IMR-90 (cell line): ENCODE results near the gene VWA8. TPM values are rescaled to one million over a fixed set of nuclear protein-coding genes. Genes with fewer than 3 reads are reported as not detected.

Experiments
- ATAC-seq: fragments of 200-7000 bp; cut with Tn5 transposase; 2 replicates; pipeline ENCODE4 v1.9.1; 2020; ENCODE audit warnings: low read depth, mild to moderate bottlenecking, moderate library complexity
- BruUV-seq: library from RNA; stranded (reverse); fragments of 400-500 nt; replicated peaks from 2 replicates; lab custom pipeline; 2021; lab: Mats Ljungman, UMichigan
- CTCF ChIA-PET: fragments of 300-600 bp; formaldehyde crosslinking; extraction: SDS; loops from one replicate; lab custom pipeline; 2021; ENCODE audit warnings: antibody characterized with exemption; lab: Yijun Ruan, JAX
- POLR2A ChIA-PET: fragments of 300-600 bp; sonication (Branson Sonifier 250); formaldehyde crosslinking; loops from one replicate; lab custom pipeline; 2022; ENCODE audit warnings: antibody characterized with exemption; ENCODE audit not compliant: unreplicated experiment; lab: Charles Lee
- DNase-seq: peaks from one replicate; pipeline ENCODE4 v3.0.0; 2013
- H2AFZ ChIP-seq: replicated peaks from 2 replicates; pipeline ENCODE3; 2013; ENCODE audit warnings: low read length, mild to moderate bottlenecking; ENCODE audit not compliant: poor library complexity
- H2AK5ac ChIP-seq: 2 replicates; pipeline ENCODE4 v1.6.1; 2013; ENCODE audit warnings: low read depth, low read length, inconsistent platforms
- H2AK9ac ChIP-seq: replicated peaks from 2 replicates; pipeline ENCODE3; 2013; ENCODE audit warnings: mild to moderate bottlenecking, low read depth, low read length, moderate library complexity; ENCODE audit not compliant: poor library complexity
- H2BK120ac ChIP-seq: 2 replicates; pipeline ENCODE4 v1.6.1; 2013; ENCODE audit warnings: low read depth, low read length, inconsistent platforms
- H2BK15ac ChIP-seq: 3 replicates; pipeline ENCODE4 v1.6.1; 2013; ENCODE audit warnings: low read depth, low read length, inconsistent platforms
- H2BK20ac ChIP-seq: 2 replicates; pipeline ENCODE4 v1.6.1; 2013; ENCODE audit warnings: low read depth, mild to moderate bottlenecking, inconsistent platforms, low read length, moderate library complexity
- H2BK5ac ChIP-seq: 2 replicates; pipeline ENCODE4 v1.6.1; 2013; ENCODE audit warnings: mild to moderate bottlenecking, low read depth, low read length, inconsistent platforms; ENCODE audit not compliant: poor library complexity, severe bottlenecking
- H3K14ac ChIP-seq: replicated peaks from 2 replicates; pipeline ENCODE4 v1.6.1; 2013; ENCODE audit warnings: low read depth, low read length, inconsistent platforms
- H3K18ac ChIP-seq: 2 replicates; pipeline ENCODE4 v1.6.1; 2013; ENCODE audit warnings: low read depth, low read length, control low read depth
- H3K23ac ChIP-seq: 2 replicates; pipeline ENCODE4 v1.6.1; 2013; ENCODE audit warnings: low read depth, low read length, inconsistent platforms
- H3K27ac ChIP-seq: 2 replicates; pipeline ENCODE4 v1.5.1; 2013; ENCODE audit warnings: mild to moderate bottlenecking, control low read depth, low read length; ENCODE audit not compliant: insufficient read depth
- H3K27me3 ChIP-seq: 2 replicates; pipeline ENCODE4 v1.6.1; 2013; ENCODE audit warnings: low read length; ENCODE audit not compliant: control insufficient read depth, insufficient read depth
- H3K36me3 ChIP-seq: 2 replicates; pipeline ENCODE4 v1.6.1; 2013; ENCODE audit warnings: low read length, mixed read lengths; ENCODE audit not compliant: control insufficient read depth, insufficient read depth
- H3K4ac ChIP-seq: 2 replicates; pipeline ENCODE4 v1.6.1; 2013; ENCODE audit warnings: low read depth, low read length, inconsistent platforms
- H3K4me1 ChIP-seq: 2 replicates; pipeline ENCODE4 v1.6.1; 2013; ENCODE audit warnings: low read length, mixed read lengths; ENCODE audit not compliant: control insufficient read depth, insufficient read depth
- H3K4me2 ChIP-seq: 2 replicates; pipeline ENCODE4 v1.6.1; 2013; ENCODE audit warnings: low read depth, mild to moderate bottlenecking, control low read depth, low read length, moderate library complexity
- H3K4me3 ChIP-seq: 2 replicates; pipeline ENCODE4 v1.5.1; 2013; ENCODE audit warnings: low read depth, mild to moderate bottlenecking, control low read depth, low read length, moderate library complexity; ENCODE audit not compliant: insufficient read depth
- H3K56ac ChIP-seq: 2 replicates; pipeline ENCODE4 v1.6.1; 2013; ENCODE audit warnings: low read length, inconsistent platforms; ENCODE audit not compliant: insufficient read depth; ENCODE audit errors: extremely low read depth
- H3K79me1 ChIP-seq, 2 experiments: 2 replicates each; pipeline ENCODE4 v1.6.1; 2013; ENCODE audit warnings: low read length in 2 of 2, inconsistent platforms in 1 of 2, low read depth in 1 of 2
- H3K9ac ChIP-seq: 2 replicates; pipeline ENCODE4 v1.6.1; 2013; ENCODE audit warnings: low read depth, low read length, control low read depth
- H3K9me1 ChIP-seq: 2 replicates; pipeline ENCODE4 v1.6.1; 2013; ENCODE audit warnings: low read length, inconsistent platforms; ENCODE audit not compliant: insufficient read depth
- H3K9me3 ChIP-seq: 2 replicates; pipeline ENCODE4 v1.6.1; 2013; ENCODE audit warnings: low read length; ENCODE audit not compliant: control insufficient read depth, insufficient read depth
- H4K20me1 ChIP-seq: 2 replicates; pipeline ENCODE4 v1.6.1; 2013; ENCODE audit warnings: low read length, inconsistent platforms; ENCODE audit not compliant: insufficient read depth
- H4K5ac ChIP-seq: 2 replicates; pipeline ENCODE4 v1.6.1; 2013; ENCODE audit warnings: mild to moderate bottlenecking, low read depth, low read length, control low read depth
- H4K8ac ChIP-seq, 2 experiments: 2 replicates each; pipeline ENCODE4 v1.6.1; 2013; ENCODE audit warnings: low read depth in 2 of 2, low read length in 2 of 2, control low read depth in 1 of 2, inconsistent platforms in 1 of 2
- H4K91ac ChIP-seq: 2 replicates; pipeline ENCODE4 v1.6.1; 2013; ENCODE audit warnings: low read depth, low read length, inconsistent platforms; ENCODE audit not compliant: insufficient read depth
- BHLHE40 ChIP-seq: fragments of 150-350 bp; IDR thresholded peaks from 2 replicates; pipeline ENCODE4 v1.6.1; 2016; ENCODE audit warnings: mild to moderate bottlenecking, low read depth, low read length
- CEBPB ChIP-seq: IDR thresholded peaks from 2 replicates; pipeline ENCODE4 v1.6.1; 2012; ENCODE audit warnings: low read depth, low read length, improper control_type of control experiment
- CHD1 ChIP-seq: IDR thresholded peaks from 2 replicates; pipeline ENCODE4 v1.6.1; 2012; ENCODE audit warnings: low read depth, low read length, improper control_type of control experiment
- MAFK ChIP-seq: IDR thresholded peaks from 2 replicates; pipeline ENCODE4 v1.6.1; 2012; ENCODE audit warnings: low read depth, low read length, improper control_type of control experiment
- MAZ ChIP-seq: IDR thresholded peaks from 2 replicates; pipeline ENCODE4 v1.6.1; 2012; ENCODE audit warnings: low read depth, mild to moderate bottlenecking, low read length, improper control_type of control experiment, moderate library complexity, borderline replicate concordance
- MXI1 ChIP-seq: IDR thresholded peaks from 2 replicates; pipeline ENCODE4 v1.6.1; 2012; ENCODE audit warnings: low read depth, mild to moderate bottlenecking, low read length, moderate library complexity, borderline replicate concordance
- NFE2L2 ChIP-seq: fragments of 150-350 bp; IDR thresholded peaks from 2 replicates; pipeline ENCODE4 v1.6.1; 2016; ENCODE audit warnings: low read depth, mild to moderate bottlenecking, low read length
- POLR2A ChIP-seq: IDR thresholded peaks from 2 replicates; pipeline ENCODE4 v1.6.1; 2012; ENCODE audit warnings: mild to moderate bottlenecking, low read depth, low read length
- RAD21 ChIP-seq: IDR thresholded peaks from 2 replicates; pipeline ENCODE4 v1.6.1; 2012; ENCODE audit warnings: low read length, improper control_type of control experiment
- RCOR1 ChIP-seq: IDR thresholded peaks from 2 replicates; pipeline ENCODE4 v1.6.1; 2012; ENCODE audit warnings: mild to moderate bottlenecking, low read length, improper control_type of control experiment; ENCODE audit not compliant: insufficient replicate concordance
- RFX5 ChIP-seq: IDR thresholded peaks from 2 replicates; pipeline ENCODE4 v1.8.0; 2012; ENCODE audit warnings: low read depth, mild to moderate bottlenecking, low read length, moderate library complexity
- SMC3 ChIP-seq: fragments of 150-350 bp; IDR thresholded peaks from 2 replicates; pipeline ENCODE4 v1.6.1; 2016; ENCODE audit warnings: low read depth, mild to moderate bottlenecking, antibody characterized with exemption, low read length, moderate library complexity
- WGBS, 2 experiments: methylation state at CpG; one replicate each; pipeline versions ENCODE4 v1.1.5 to v1.1.7; 2013; ENCODE audit warnings: missing lambda C conversion rate in 2 of 2; ENCODE audit not compliant: insufficient read length in 1 of 2; ENCODE audit errors: extremely low coverage in 2 of 2; 5-methylcytosine and 5-hydroxymethylcytosine counted together
- dilution Hi-C: fragments of 300-500 bp; cut with HindIII; formaldehyde crosslinking; loops from one replicate; pipeline ENCODE4 v1.14.3; 2018; ENCODE audit warnings: low sequenced_read_pairs; ENCODE audit not compliant: unreplicated experiment
- in situ Hi-C: fragments of 300-500 bp; cut with MboI; formaldehyde crosslinking; loops from 3 replicates; pipeline ENCODE4 v1.14.3; 2019; ENCODE audit warnings: low sequenced_read_pairs, inconsistent platforms, mixed read lengths
- intact Hi-C: fragments of 100-400 bp; cut with micrococcal nuclease; formaldehyde crosslinking; loops from 2 replicates; pipeline ENCODE4 v1.10.0; 2022
- polyA plus RNA-seq, 3 experiments: library from polyadenylated mRNA; depleted of rRNA; stranded (reverse); fragments of >200 nt; gene quantifications; 2 replicates each; pipeline ENCODE4 v1.2.3, GENCODE V29; 2012; ENCODE audit warnings: low replicate concordance in 1 of 3
- total RNA-seq: library from RNA; depleted of rRNA; stranded (reverse); fragments of >200 nt; gene quantifications from 2 replicates; pipeline ENCODE4 v1.2.3, GENCODE V29; 2012
- TF ChIP-seq, protein P1 (sequence below): fragments of 150-350 bp; IDR thresholded peaks from 2 replicates; pipeline ENCODE4 v1.6.1; 2017; ENCODE audit warnings: mild to moderate bottlenecking, antibody characterized with exemption, low read length, low read depth
- TF ChIP-seq, protein P2 (sequence below): conservative IDR thresholded peaks from 2 replicates; pipeline ENCODE4 v1.5.1; 2012; ENCODE audit warnings: mild to moderate bottlenecking, low read depth, low read length, improper control_type of control experiment

Gene VWA8
- total and polyA plus RNA-seq, 2 of the 4 experiments (the other 2 are of a cell fraction): 5.9 to 18.3 TPM

DNA sequence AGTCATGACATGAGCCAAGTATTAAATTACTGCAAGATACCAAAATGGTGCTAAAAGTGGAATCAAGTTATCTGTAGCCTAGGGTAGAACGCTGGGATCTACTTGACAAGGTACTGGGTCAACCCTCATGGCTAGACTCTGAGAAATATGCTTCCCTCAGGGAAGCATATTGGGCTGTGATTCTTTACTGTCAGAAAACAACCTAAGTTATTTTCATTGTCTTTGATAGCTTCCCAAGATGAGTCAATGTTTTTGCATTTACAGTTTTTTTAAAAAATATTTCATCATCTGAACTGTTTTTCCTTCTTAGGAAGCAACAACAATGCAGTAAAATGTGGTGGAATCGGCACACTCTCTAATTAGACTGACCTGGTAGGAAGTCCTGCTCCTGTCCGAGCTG is 285.6 kb downstream of the VWA8 start:
- H3K79me1 ChIP-seq: no peaks in the 10 kb centered on the region
- H3K18ac ChIP-seq: no peak overlapping the region; the same call in 1 of the 2 replicates
- H3K4me1 ChIP-seq: peaks cover 4% of the 10 kb centered on the region; the same call in 1 of the 2 replicates
- no peak overlapping the region for H3K23ac ChIP-seq
- no peak overlapping the region for H4K5ac ChIP-seq
- ATAC-seq (no peak), DNase-seq (no peak)
- no peak overlapping the region for H2BK20ac ChIP-seq
- in situ Hi-C loops (no loop called here), dilution Hi-C loops (no loop called here), intact Hi-C loops (no loop called here)
- H3K4me2 ChIP-seq: no peak overlapping the region
- CTCF ChIA-PET: interaction anchor here (1.1 kb wide), 1 partner anchor 55 kb away, joined by 3 read pairs; no protein-coding TSS in a partner anchor
- H4K8ac ChIP-seq: no peak overlapping the region
- H2BK15ac ChIP-seq: no peak overlapping the region
- no TSS peak for BruUV-seq
- no peaks in the 10 kb centered on the region for H3K36me3 ChIP-seq
- H2BK5ac ChIP-seq: no peak overlapping the region
- no peaks in the 10 kb centered on the region for H3K9me3 ChIP-seq
- H3K9ac ChIP-seq: no peak overlapping the region
- WGBS, 2 experiments: no CpG with 5 or more reads among the region's 3 CpGs
- H2BK120ac ChIP-seq: no peak overlapping the region
- H3K27me3 ChIP-seq: no peaks in the 10 kb centered on the region
- 0 out of 2 replicates have a peak overlapping the region, but pooled peaks have one; percentile 48 for H3K14ac ChIP-seq
- H2AK5ac ChIP-seq: no peak overlapping the region
- POLR2A ChIA-PET: no interaction called here
- H4K20me1 ChIP-seq: no peaks in the 10 kb centered on the region
- H3K27ac ChIP-seq: no peak overlapping the region
- H4K91ac ChIP-seq: no peak overlapping the region
- H3K9me1 ChIP-seq: no peaks in the 10 kb centered on the region
- H2AFZ ChIP-seq: no peak overlapping the region
- no peak overlapping the region for H3K4me3 ChIP-seq
- H2AK9ac ChIP-seq: no peak overlapping the region
- H3K4ac ChIP-seq: no peak overlapping the region
- no peak for TF ChIP-seq MAFK
- TF ChIP-seq RFX5: no peak
- no peak for TF ChIP-seq MAZ
- TF ChIP-seq MXI1: no peak
- TF ChIP-seq, protein P1, sequence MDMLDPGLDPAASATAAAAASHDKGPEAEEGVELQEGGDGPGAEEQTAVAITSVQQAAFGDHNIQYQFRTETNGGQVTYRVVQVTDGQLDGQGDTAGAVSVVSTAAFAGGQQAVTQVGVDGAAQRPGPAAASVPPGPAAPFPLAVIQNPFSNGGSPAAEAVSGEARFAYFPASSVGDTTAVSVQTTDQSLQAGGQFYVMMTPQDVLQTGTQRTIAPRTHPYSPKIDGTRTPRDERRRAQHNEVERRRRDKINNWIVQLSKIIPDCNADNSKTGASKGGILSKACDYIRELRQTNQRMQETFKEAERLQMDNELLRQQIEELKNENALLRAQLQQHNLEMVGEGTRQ: no peak
- TF ChIP-seq POLR2A: no peak
- TF ChIP-seq, protein P2, sequence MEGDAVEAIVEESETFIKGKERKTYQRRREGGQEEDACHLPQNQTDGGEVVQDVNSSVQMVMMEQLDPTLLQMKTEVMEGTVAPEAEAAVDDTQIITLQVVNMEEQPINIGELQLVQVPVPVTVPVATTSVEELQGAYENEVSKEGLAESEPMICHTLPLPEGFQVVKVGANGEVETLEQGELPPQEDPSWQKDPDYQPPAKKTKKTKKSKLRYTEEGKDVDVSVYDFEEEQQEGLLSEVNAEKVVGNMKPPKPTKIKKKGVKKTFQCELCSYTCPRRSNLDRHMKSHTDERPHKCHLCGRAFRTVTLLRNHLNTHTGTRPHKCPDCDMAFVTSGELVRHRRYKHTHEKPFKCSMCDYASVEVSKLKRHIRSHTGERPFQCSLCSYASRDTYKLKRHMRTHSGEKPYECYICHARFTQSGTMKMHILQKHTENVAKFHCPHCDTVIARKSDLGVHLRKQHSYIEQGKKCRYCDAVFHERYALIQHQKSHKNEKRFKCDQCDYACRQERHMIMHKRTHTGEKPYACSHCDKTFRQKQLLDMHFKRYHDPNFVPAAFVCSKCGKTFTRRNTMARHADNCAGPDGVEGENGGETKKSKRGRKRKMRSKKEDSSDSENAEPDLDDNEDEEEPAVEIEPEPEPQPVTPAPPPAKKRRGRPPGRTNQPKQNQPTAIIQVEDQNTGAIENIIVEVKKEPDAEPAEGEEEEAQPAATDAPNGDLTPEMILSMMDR: no peak
- TF ChIP-seq CEBPB: no peak
- TF ChIP-seq BHLHE40: no peak
- TF ChIP-seq CHD1: no peak
- TF ChIP-seq RAD21: no peak
- TF ChIP-seq SMC3: no peak
- no peak for TF ChIP-seq RCOR1
- no peak for TF ChIP-seq NFE2L2
- no peak overlapping the region for H3K56ac ChIP-seq
